Spleen (tissue), 7 donors: ENCODE data around the gene MACC1.

Experiments
- POLR2A ChIP-seq, 3 donors: fragments of 450-650 bp; IDR thresholded peaks; one replicate each; pipeline ENCODE4 v1.5.1; 2017; ENCODE audit warnings: antibody characterized with exemption in 3 of 3, mild to moderate bottlenecking in 1 of 3
- TF ChIP-seq, protein P1 (sequence below), 11 experiments: fragments of 200-600 bp in 7 of 11; fragments of 450-650 bp in 4 of 11; sonication (generic) in 4 of 11; IDR thresholded peaks in 8 of 11; conservative IDR thresholded peaks in 3 of 11; 1 replicate in 7 of 11; 2 replicates in 4 of 11; pipeline versions ENCODE4 v1.4.0 to v1.8.0; 2016 to 2021; ENCODE audit warnings: antibody characterized with exemption in 11 of 11, inconsistent platforms in 4 of 11, mild to moderate bottlenecking in 1 of 11
- donor health status: DM: no; HTN: no; CAD: no; lungs with moderate emphysema.
- donor health status: DM: no; HTN: no; CAD: no.
- donor health status: DM: no; HTN: no; CAD: no.

DNA sequence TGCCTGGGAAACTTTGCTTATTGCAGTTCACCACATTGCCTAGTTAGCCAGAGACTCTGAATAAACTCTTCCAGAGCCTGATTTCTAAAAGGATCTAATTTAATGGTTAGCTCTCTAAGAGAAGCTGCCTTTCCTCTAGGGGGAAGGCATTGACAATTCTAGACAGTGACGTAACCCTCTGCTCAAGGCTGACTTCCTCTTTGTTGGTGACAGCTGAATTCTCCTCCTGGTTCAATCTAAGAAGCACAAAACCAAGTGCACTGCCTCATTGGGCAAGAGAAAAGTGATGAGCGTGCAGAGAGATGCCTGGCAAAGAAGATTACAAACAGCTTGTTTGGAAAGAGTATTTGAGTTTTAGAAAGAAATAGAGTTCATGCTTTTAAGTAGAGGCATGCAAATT lies 102.7 kb downstream of the MACC1 start:
- TF ChIP-seq, protein P1, sequence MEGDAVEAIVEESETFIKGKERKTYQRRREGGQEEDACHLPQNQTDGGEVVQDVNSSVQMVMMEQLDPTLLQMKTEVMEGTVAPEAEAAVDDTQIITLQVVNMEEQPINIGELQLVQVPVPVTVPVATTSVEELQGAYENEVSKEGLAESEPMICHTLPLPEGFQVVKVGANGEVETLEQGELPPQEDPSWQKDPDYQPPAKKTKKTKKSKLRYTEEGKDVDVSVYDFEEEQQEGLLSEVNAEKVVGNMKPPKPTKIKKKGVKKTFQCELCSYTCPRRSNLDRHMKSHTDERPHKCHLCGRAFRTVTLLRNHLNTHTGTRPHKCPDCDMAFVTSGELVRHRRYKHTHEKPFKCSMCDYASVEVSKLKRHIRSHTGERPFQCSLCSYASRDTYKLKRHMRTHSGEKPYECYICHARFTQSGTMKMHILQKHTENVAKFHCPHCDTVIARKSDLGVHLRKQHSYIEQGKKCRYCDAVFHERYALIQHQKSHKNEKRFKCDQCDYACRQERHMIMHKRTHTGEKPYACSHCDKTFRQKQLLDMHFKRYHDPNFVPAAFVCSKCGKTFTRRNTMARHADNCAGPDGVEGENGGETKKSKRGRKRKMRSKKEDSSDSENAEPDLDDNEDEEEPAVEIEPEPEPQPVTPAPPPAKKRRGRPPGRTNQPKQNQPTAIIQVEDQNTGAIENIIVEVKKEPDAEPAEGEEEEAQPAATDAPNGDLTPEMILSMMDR (IDR thresholded peaks at IDR 0.05 in 8 of 11, conservative IDR thresholded peaks at IDR 0.05 in 3 of 11) = peak in 1 of 11 experiments; percentile 21
- TF ChIP-seq POLR2A (IDR thresholded peaks at IDR 0.05) = no peak
